ENCODE measurements around the gene ADAMTSL1. TPM values are rescaled to one million over a fixed set of nuclear protein-coding genes. Genes with fewer than 3 reads are reported as not detected.

Gene ADAMTSL1
- polyA plus RNA-seq, 1 donor = 3.6 TPM

GRCh38 chr9:18910435-18910834 is 436.5 kb downstream of the ADAMTSL1 start:
- no peaks in the 10 kb centered on the region for H3K9me3 ChIP-seq (ENCODE audit: control insufficient read depth, low read depth, low read length)
- no peak overlapping the region for H3K27ac ChIP-seq (ENCODE audit: low read length)
- no CpG with 5 or more reads among the region's 2 CpGs for WGBS (ENCODE audit: insufficient coverage, low lambda C conversion rate)
- no peaks in the 10 kb centered on the region for H3K4me1 ChIP-seq (ENCODE audit: control insufficient read depth, insufficient read depth, low read length)
- H3K36me3 ChIP-seq (ENCODE audit: control insufficient read depth, insufficient read depth, low read length) = no peaks in the 10 kb centered on the region
- no peak for DNase-seq
- no peaks in the 10 kb centered on the region for H3K27me3 ChIP-seq (ENCODE audit: control insufficient read depth, insufficient read depth, low read length)
- no peak overlapping the region for H3K4me3 ChIP-seq (ENCODE audit: low read length)

GRCh38 chr9:18910916-18911315 is 437.0 kb downstream of the ADAMTSL1 start:
- WGBS (ENCODE audit: insufficient coverage, low lambda C conversion rate) = 20% methylated on average over 1 of the region's 6 CpGs
- Histone ChIP-seq H3K9me3 (ENCODE audit: control insufficient read depth, low read depth, low read length) (no peaks in the 10 kb centered on the region), H3K27me3 (ENCODE audit: control insufficient read depth, insufficient read depth, low read length) (no peaks in the 10 kb centered on the region), H3K4me3 (ENCODE audit: low read length) (no peak overlapping the region), H3K36me3 (ENCODE audit: control insufficient read depth, insufficient read depth, low read length) (no peaks in the 10 kb centered on the region), H3K4me1 (ENCODE audit: control insufficient read depth, insufficient read depth, low read length) (no peaks in the 10 kb centered on the region), H3K27ac (ENCODE audit: low read length) (no peak overlapping the region)
- peak; percentile 12 to 14 for DNase-seq

- Histone ChIP-seq H3K36me3 (ENCODE audit: control insufficient read depth, insufficient read depth, low read length) (no peaks in the 10 kb centered on the region), H3K4me3 (ENCODE audit: low read length) (no peak overlapping the region), H3K4me1 (ENCODE audit: control insufficient read depth, insufficient read depth, low read length) (no peaks in the 10 kb centered on the region), H3K27ac (ENCODE audit: low read length) (no peak overlapping the region), H3K27me3 (ENCODE audit: control insufficient read depth, insufficient read depth, low read length) (no peaks in the 10 kb centered on the region), H3K9me3 (ENCODE audit: control insufficient read depth, low read depth, low read length) (no peaks in the 10 kb centered on the region)
- WGBS (ENCODE audit: insufficient coverage, low lambda C conversion rate) = no CpG with 5 or more reads among the region's 9 CpGs
- DNase-seq = no peak
Observed at GRCh38 chr9:18911714-18912342, 437.9 kb downstream of the ADAMTSL1 start.

GRCh38 chr9:18920141-18921084 is 446.5 kb downstream of the ADAMTSL1 start:
- no peak for DNase-seq
- no peak overlapping the region for H3K27ac ChIP-seq (ENCODE audit: low read length)
- H3K27me3 ChIP-seq (ENCODE audit: control insufficient read depth, insufficient read depth, low read length) = no peaks in the 10 kb centered on the region
- H3K4me1 ChIP-seq (ENCODE audit: control insufficient read depth, insufficient read depth, low read length) = no peaks in the 10 kb centered on the region
- H3K4me3 ChIP-seq (ENCODE audit: low read length) = no peak overlapping the region
- no CpG with 5 or more reads among the region's 4 CpGs for WGBS (ENCODE audit: insufficient coverage, low lambda C conversion rate)
- H3K36me3 ChIP-seq (ENCODE audit: control insufficient read depth, insufficient read depth, low read length) = no peaks in the 10 kb centered on the region
- H3K9me3 ChIP-seq (ENCODE audit: control insufficient read depth, low read depth, low read length) = no peaks in the 10 kb centered on the region

GRCh38 chr9:18921366-18922075 is 447.6 kb downstream of the ADAMTSL1 start:
- H3K36me3 ChIP-seq (ENCODE audit: control insufficient read depth, insufficient read depth, low read length) = no peaks in the 10 kb centered on the region
- H3K4me1 ChIP-seq (ENCODE audit: control insufficient read depth, insufficient read depth, low read length) = no peaks in the 10 kb centered on the region
- no peaks in the 10 kb centered on the region for H3K27me3 ChIP-seq (ENCODE audit: control insufficient read depth, insufficient read depth, low read length)
- DNase-seq = no peak
- no peak overlapping the region for H3K27ac ChIP-seq (ENCODE audit: low read length)
- 43% methylated on average over 2 of the region's 7 CpGs for WGBS (ENCODE audit: insufficient coverage, low lambda C conversion rate)
- no peak overlapping the region for H3K4me3 ChIP-seq (ENCODE audit: low read length)
- H3K9me3 ChIP-seq (ENCODE audit: control insufficient read depth, low read depth, low read length) = no peaks in the 10 kb centered on the region

GRCh38 chr9:18922161-18922885 is 448.4 kb downstream of the ADAMTSL1 start:
- H3K27ac ChIP-seq (ENCODE audit: low read length) = no peak overlapping the region
- no peaks in the 10 kb centered on the region for H3K27me3 ChIP-seq (ENCODE audit: control insufficient read depth, insufficient read depth, low read length)
- no CpG with 5 or more reads among the region's 8 CpGs for WGBS (ENCODE audit: insufficient coverage, low lambda C conversion rate)

GRCh38 chr9:18923167-18923566 is 449.2 kb downstream of the ADAMTSL1 start:
- Histone ChIP-seq H3K4me1 (ENCODE audit: control insufficient read depth, insufficient read depth, low read length) (no peaks in the 10 kb centered on the region), H3K27me3 (ENCODE audit: control insufficient read depth, insufficient read depth, low read length) (no peaks in the 10 kb centered on the region), H3K9me3 (ENCODE audit: control insufficient read depth, low read depth, low read length) (no peaks in the 10 kb centered on the region), H3K4me3 (ENCODE audit: low read length) (no peak overlapping the region), H3K27ac (ENCODE audit: low read length) (no peak overlapping the region), H3K36me3 (ENCODE audit: control insufficient read depth, insufficient read depth, low read length) (no peaks in the 10 kb centered on the region)
- no CpG with 5 or more reads among the region's 2 CpGs for WGBS (ENCODE audit: insufficient coverage, low lambda C conversion rate)
- no peak for DNase-seq

More at GRCh38 chr9:18922161-18922885, 448.4 kb downstream of the ADAMTSL1 start:
- no peak overlapping the region for H3K4me3 ChIP-seq (ENCODE audit: low read length)
- DNase-seq = no peak
- no peaks in the 10 kb centered on the region for H3K4me1 ChIP-seq (ENCODE audit: control insufficient read depth, insufficient read depth, low read length)
- no peaks in the 10 kb centered on the region for H3K9me3 ChIP-seq (ENCODE audit: control insufficient read depth, low read depth, low read length)
- no peaks in the 10 kb centered on the region for H3K36me3 ChIP-seq (ENCODE audit: control insufficient read depth, insufficient read depth, low read length)

GRCh38 chr9:18923671-18924430 is 449.9 kb downstream of the ADAMTSL1 start:
- Histone ChIP-seq H3K9me3 (ENCODE audit: control insufficient read depth, low read depth, low read length) (no peaks in the 10 kb centered on the region), H3K27ac (ENCODE audit: low read length) (no peak overlapping the region), H3K4me1 (ENCODE audit: control insufficient read depth, insufficient read depth, low read length) (no peaks in the 10 kb centered on the region), H3K4me3 (ENCODE audit: low read length) (no peak overlapping the region), H3K36me3 (ENCODE audit: control insufficient read depth, insufficient read depth, low read length) (no peaks in the 10 kb centered on the region), H3K27me3 (ENCODE audit: control insufficient read depth, insufficient read depth, low read length) (no peaks in the 10 kb centered on the region)
- DNase-seq = no peak
- WGBS (ENCODE audit: insufficient coverage, low lambda C conversion rate) = 100% methylated on average over 1 of the region's 6 CpGs

- Histone ChIP-seq H3K9me3 (ENCODE audit: control insufficient read depth, low read depth, low read length) (no peaks in the 10 kb centered on the region), H3K4me3 (ENCODE audit: low read length) (no peak overlapping the region), H3K27me3 (ENCODE audit: control insufficient read depth, insufficient read depth, low read length) (no peaks in the 10 kb centered on the region), H3K36me3 (ENCODE audit: control insufficient read depth, insufficient read depth, low read length) (no peaks in the 10 kb centered on the region), H3K4me1 (ENCODE audit: control insufficient read depth, insufficient read depth, low read length) (no peaks in the 10 kb centered on the region), H3K27ac (ENCODE audit: low read length) (no peak overlapping the region)
- no peak for DNase-seq
Observed at GRCh38 chr9:18925880-18926279, 451.9 kb downstream of the ADAMTSL1 start.

Measured in large intestine (tissue), 3 donors.